GM21737 (cell line): Measurements from ENCODE around the gene EIF2S1.
"Not testable (repeated sequence)": the region's sequence is repeated elsewhere in the genome, so short reads cannot be mapped to it uniquely, and the experiment has no call there.

Experiments
- ATAC-seq: cut with Tn5 transposase; IDR thresholded peaks from one replicate; pipeline ENCODE4 v1.9.1; 2021; ENCODE audit warnings: mild to moderate bottlenecking, moderate library complexity; ENCODE audit not compliant: unreplicated experiment

Gene EIF2S1

GRCh38 chr14:67410313-67410712 lies 50.2 kb downstream of the EIF2S1 start:
- no peak for ATAC-seq

- no peak for ATAC-seq
Measured at GRCh38 chr14:67411370-67411769, 51.2 kb downstream of the EIF2S1 start.

GRCh38 chr14:67411820-67412421 lies 51.8 kb downstream of the EIF2S1 start, which contains the start of gene PLEK2:
PLEK2 (minus strand) TSS chr14:67412165; CDS start chr14:67412059, 106 bp downstream.
- no peak for ATAC-seq

GRCh38 chr14:67413806-67414769 lies 54.0 kb downstream of the EIF2S1 start:
- no peak for ATAC-seq

- not testable (repeated sequence) for ATAC-seq
Measured at GRCh38 chr14:67415610-67416009, 55.5 kb downstream of the EIF2S1 start.

- no peak for ATAC-seq
Measured at GRCh38 chr14:67416085-67416484, 56.0 kb downstream of the EIF2S1 start.

- ATAC-seq, result no peak
Measured at GRCh38 chr14:67416810-67417209, 56.7 kb downstream of the EIF2S1 start.

- ATAC-seq, result no peak
Measured at GRCh38 chr14:67417633-67418032, 57.5 kb downstream of the EIF2S1 start.

GRCh38 chr14:67418401-67419191 lies 58.5 kb downstream of the EIF2S1 start:
- ATAC-seq, result no peak

- no peak for ATAC-seq
Measured at GRCh38 chr14:67420102-67420739, 60.1 kb downstream of the EIF2S1 start.

GRCh38 chr14:67421356-67422224 lies 61.5 kb downstream of the EIF2S1 start:
- ATAC-seq, result no peak

- ATAC-seq, result no peak
Measured at GRCh38 chr14:67423424-67423823, 63.3 kb downstream of the EIF2S1 start.

- no peak for ATAC-seq
Measured at GRCh38 chr14:67424539-67424938, 64.4 kb downstream of the EIF2S1 start.

- ATAC-seq, result no peak
Measured at GRCh38 chr14:67425608-67426007, 65.5 kb downstream of the EIF2S1 start.

- no peak for ATAC-seq
Measured at GRCh38 chr14:67426161-67426560, 66.0 kb downstream of the EIF2S1 start.

GRCh38 chr14:67426983-67427606 lies 67.0 kb downstream of the EIF2S1 start:
- no peak for ATAC-seq

- ATAC-seq, result no peak
Measured at GRCh38 chr14:67428501-67429031, 68.4 kb downstream of the EIF2S1 start.

GRCh38 chr14:67429510-67430205 lies 69.5 kb downstream of the EIF2S1 start:
- ATAC-seq, result no peak
